HEK293T (cell line): ENCODE data around the gene ANKRD42.
"Not testable (repeated sequence)": the region's sequence is repeated elsewhere in the genome, so short reads cannot be mapped to it uniquely, and the experiment has no call there.

Experiments used
- CTCF ChIA-PET: fragments of 350-600 bp; formaldehyde crosslinking; extraction: SDS; loops from one replicate; lab custom pipeline; 2021; ENCODE audit warnings: antibody characterized with exemption, inconsistent platforms; lab: Yijun Ruan, JAX
- POLR2A ChIA-PET: fragments of 350-600 bp; formaldehyde crosslinking; extraction: SDS; loops from one replicate; lab custom pipeline; 2020; ENCODE audit warnings: antibody characterized with exemption, inconsistent platforms; lab: Yijun Ruan, JAX
- DNase-seq: peaks from one replicate; pipeline ENCODE4 v3.0.0; 2012; ENCODE audit warnings: mixed read lengths; ENCODE audit errors: extremely low spot score
- ARNT ChIP-seq: fragments of 450-650 bp; IDR thresholded peaks from 2 replicates; pipeline ENCODE4 v1.6.1; 2017; ENCODE audit warnings: mild to moderate bottlenecking
- BHLHE40 ChIP-seq: fragments of 450-650 bp; IDR thresholded peaks from 2 replicates; pipeline ENCODE4 v1.6.1; 2016; ENCODE audit warnings: mild to moderate bottlenecking, moderate library complexity, borderline replicate concordance
- CTBP1 ChIP-seq: fragments of 450-650 bp; IDR thresholded peaks from 2 replicates; pipeline ENCODE4 v1.6.1; 2016; ENCODE audit warnings: borderline replicate concordance
- ELF4 ChIP-seq: fragments of 450-650 bp; IDR thresholded peaks from 2 replicates; pipeline ENCODE4 v1.6.1; 2017; ENCODE audit warnings: antibody characterized with exemption
- FOXA1 ChIP-seq: fragments of 450-650 bp; IDR thresholded peaks from 2 replicates; pipeline ENCODE4 v1.6.1; 2016; ENCODE audit warnings: mild to moderate bottlenecking
- FOXK2 ChIP-seq: fragments of 450-650 bp; IDR thresholded peaks from 2 replicates; pipeline ENCODE4 v1.6.1; 2016; ENCODE audit warnings: mild to moderate bottlenecking
- FOXM1 ChIP-seq: fragments of 450-650 bp; IDR thresholded peaks from 2 replicates; pipeline ENCODE4 v1.6.1; 2017; ENCODE audit warnings: mild to moderate bottlenecking, borderline replicate concordance
- HDGF ChIP-seq: fragments of 450-650 bp; IDR thresholded peaks from 2 replicates; pipeline ENCODE4 v1.6.1; 2017; ENCODE audit warnings: antibody characterized with exemption, borderline replicate concordance
- L3MBTL2 ChIP-seq: fragments of 450-650 bp; conservative IDR thresholded peaks from 2 replicates; pipeline ENCODE4 v1.6.1; 2016; ENCODE audit warnings: mild to moderate bottlenecking
- LEF1 ChIP-seq: fragments of 450-650 bp; IDR thresholded peaks from 2 replicates; pipeline ENCODE4 v1.6.1; 2017; ENCODE audit warnings: mild to moderate bottlenecking, borderline replicate concordance
- NFRKB ChIP-seq: fragments of 450-650 bp; IDR thresholded peaks from 2 replicates; pipeline ENCODE4 v1.6.1; 2016; ENCODE audit warnings: mild to moderate bottlenecking, moderate library complexity
- SP1 ChIP-seq: fragments of 450-650 bp; IDR thresholded peaks from 2 replicates; pipeline ENCODE4 v1.6.1; 2017
- SUZ12 ChIP-seq: fragments of 450-650 bp; IDR thresholded peaks from 2 replicates; pipeline ENCODE4 v1.6.1; 2016; ENCODE audit warnings: mild to moderate bottlenecking
- TARDBP ChIP-seq: fragments of 450-650 bp; IDR thresholded peaks from 2 replicates; pipeline ENCODE4 v1.6.1; 2016
- ZNF384 ChIP-seq: fragments of 450-650 bp; IDR thresholded peaks from 2 replicates; pipeline ENCODE4 v1.6.1; 2016
- TF ChIP-seq, protein P1 (sequence below): fragments of 450-650 bp; IDR thresholded peaks from 2 replicates; pipeline ENCODE4 v1.6.1; 2016

Gene ANKRD42

DNA sequence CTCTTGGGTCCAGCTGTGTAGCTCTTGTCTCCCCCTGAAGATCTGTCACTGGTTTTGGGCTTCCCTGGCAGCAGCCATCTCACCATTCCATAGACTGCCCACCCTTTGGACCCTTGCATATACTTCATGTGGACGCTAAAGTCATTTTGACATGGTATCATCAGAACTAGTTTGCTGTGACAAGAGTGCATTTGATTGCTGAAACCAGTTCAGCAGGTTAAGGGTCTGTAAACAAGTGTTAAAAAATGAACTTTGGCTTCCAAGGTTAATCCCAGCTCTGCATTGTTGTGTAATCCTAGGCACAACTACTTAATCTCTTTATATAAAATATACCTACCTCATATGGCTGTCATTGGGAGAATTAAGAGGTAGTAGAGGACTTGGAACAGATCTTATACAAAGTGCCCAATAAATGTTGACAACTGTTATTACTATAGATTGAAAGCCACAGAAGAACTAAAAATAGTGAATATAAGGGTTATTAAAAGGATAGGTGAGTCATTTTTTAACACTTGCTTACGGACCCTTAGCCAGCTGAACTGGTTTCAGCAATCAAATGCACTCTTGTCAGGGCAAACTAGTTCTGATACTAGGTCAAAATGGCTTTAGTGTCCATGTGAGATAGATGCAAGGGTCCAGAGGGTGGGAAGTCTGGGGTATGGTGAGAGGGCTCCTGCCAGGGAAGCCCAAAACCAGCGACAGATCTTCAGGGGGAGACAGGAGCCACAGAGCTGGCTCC is 63.3 kb downstream of the ANKRD42 start:
- no peak for TF ChIP-seq NFRKB
- TF ChIP-seq FOXK2 = no peak
- no peak for TF ChIP-seq FOXA1
- no peak for TF ChIP-seq ELF4
- no peak for TF ChIP-seq FOXM1
- no peak for TF ChIP-seq TARDBP
- no peak for TF ChIP-seq CTBP1
- TF ChIP-seq, protein P1, sequence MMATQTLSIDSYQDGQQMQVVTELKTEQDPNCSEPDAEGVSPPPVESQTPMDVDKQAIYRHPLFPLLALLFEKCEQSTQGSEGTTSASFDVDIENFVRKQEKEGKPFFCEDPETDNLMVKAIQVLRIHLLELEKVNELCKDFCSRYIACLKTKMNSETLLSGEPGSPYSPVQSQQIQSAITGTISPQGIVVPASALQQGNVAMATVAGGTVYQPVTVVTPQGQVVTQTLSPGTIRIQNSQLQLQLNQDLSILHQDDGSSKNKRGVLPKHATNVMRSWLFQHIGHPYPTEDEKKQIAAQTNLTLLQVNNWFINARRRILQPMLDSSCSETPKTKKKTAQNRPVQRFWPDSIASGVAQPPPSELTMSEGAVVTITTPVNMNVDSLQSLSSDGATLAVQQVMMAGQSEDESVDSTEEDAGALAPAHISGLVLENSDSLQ = no peak
- no peak for TF ChIP-seq L3MBTL2
- TF ChIP-seq SUZ12 = no peak
- TF ChIP-seq HDGF = no peak
- no peak for TF ChIP-seq BHLHE40
- TF ChIP-seq SP1 = no peak
- TF ChIP-seq ZNF384 = no peak
- TF ChIP-seq LEF1 = no peak
- TF ChIP-seq ARNT = no peak
- POLR2A ChIA-PET = no interaction called here
- CTCF ChIA-PET = no interaction called here
- DNase-seq = no peak

DNA sequence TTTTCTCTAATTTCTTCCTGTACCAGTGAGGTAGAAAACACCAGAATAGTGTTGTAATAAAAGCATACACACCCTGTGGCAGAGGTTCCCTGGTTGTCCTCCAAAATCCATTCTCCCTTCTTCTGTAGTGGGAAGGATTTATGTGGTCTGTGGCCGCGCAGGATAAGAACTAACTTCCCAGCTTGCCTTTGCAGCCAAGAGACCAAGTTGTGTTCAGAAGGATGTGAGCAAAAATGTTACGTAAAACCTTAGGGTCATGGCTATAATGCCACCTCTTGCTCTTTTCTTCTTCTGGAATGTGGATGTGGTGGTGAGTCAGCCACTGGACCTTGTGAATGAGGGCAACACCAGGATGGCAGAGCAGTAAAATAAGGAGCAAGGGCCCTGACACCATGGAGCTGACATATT is 64.3 kb downstream of the ANKRD42 start:
- DNase-seq = no peak
- ChIA-PET CTCF (no interaction called here), POLR2A (no interaction called here)
- TF ChIP-seq L3MBTL2 = no peak
- TF ChIP-seq FOXA1 = no peak

DNA sequence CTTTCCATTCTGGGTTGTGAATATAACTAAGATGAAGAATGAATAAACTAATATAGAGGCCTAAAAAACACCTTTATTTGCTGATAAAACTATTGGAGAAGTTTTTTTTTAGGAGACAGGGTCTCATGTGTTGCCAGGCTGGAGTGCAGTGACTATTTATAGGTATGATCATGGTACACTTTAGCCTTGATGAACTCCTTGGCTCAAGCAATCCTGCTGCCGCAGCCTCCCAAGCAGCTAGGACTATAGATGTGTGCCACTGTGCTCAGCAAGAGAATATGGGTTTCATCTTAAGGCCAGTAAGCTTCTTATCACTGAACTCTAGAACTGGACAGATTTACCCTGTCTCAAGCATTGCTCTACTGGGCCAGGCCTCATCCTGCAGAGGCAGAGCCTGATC is 66.0 kb downstream of the ANKRD42 start:
- DNase-seq = no peak
- CTCF ChIA-PET = no interaction called here
- TF ChIP-seq FOXM1 = no peak
- no peak for TF ChIP-seq CTBP1
- no peak for TF ChIP-seq L3MBTL2
- TF ChIP-seq, protein P1 = no peak
- no peak for TF ChIP-seq ARNT
- POLR2A ChIA-PET = no interaction called here

DNA sequence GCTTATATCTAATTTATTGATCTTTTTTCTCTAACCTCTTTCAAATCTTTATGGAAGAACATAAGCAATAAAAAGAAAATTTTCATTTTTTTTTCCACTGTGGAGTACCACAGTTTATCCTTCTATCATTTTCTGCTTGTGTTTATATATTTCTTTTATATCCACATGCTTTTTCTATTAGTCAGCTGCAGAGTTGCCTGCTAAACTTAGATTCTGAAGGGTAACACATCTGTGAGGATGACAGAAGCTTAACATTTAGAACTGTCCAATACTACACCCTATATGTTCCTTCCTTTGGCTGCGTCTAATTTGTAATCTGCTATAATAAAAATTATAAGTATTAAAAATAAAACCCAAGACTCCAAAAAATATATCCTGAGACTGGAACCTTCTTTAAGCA is 71.8 kb downstream of the ANKRD42 start:
- ChIA-PET CTCF (no interaction called here), POLR2A (no interaction called here)
- no peak for DNase-seq
- TF ChIP-seq ELF4 (no peak), SP1 (no peak), TARDBP (no peak), HDGF (no peak), BHLHE40 (no peak), L3MBTL2 (no peak), LEF1 (no peak), NFRKB (no peak), FOXM1 (no peak), FOXA1 (no peak), ZNF384 (no peak), FOXK2 (no peak), ARNT (no peak), CTBP1 (no peak)

DNA sequence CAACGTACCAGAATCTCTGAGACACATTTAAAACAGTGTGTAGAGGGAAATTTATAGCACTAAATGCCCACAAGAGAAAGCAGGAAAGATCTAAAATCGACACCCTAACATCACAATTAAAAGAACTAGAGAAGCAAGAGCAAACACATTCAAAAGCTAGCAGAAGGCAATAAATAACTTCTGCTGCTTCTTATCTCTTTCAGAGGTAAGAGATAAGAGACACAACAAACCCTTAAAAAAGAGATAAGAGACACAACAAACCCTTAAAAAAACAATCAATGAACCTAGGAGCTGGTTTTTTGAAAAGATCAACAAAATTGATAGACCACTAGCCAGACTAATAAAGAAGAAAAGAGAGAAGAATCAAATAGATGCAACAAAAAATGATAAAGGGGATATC is 75.6 kb downstream of the ANKRD42 start:
- POLR2A ChIA-PET, CTCF ChIA-PET, DNase-seq: not testable (repeated sequence)

DNA sequence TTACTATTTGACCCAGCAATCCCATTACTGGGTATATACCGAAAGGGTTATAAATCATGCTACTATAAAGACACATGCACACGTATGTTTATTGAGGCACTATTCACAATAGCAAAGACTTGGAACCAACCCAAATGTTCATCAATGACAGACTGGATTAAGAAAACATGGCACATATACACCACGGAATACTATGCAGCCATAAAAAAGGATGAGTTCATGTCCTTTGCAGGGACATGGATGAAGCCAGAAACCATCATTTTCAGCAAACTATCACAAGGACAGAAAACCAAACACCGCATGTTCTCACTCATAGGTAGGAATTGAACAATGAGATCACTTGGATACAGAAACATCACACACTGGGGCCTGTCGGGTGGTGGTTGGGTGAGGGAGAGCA is 78.2 kb downstream of the ANKRD42 start:
- DNase-seq, CTCF ChIA-PET, POLR2A ChIA-PET: not testable (repeated sequence)

DNA sequence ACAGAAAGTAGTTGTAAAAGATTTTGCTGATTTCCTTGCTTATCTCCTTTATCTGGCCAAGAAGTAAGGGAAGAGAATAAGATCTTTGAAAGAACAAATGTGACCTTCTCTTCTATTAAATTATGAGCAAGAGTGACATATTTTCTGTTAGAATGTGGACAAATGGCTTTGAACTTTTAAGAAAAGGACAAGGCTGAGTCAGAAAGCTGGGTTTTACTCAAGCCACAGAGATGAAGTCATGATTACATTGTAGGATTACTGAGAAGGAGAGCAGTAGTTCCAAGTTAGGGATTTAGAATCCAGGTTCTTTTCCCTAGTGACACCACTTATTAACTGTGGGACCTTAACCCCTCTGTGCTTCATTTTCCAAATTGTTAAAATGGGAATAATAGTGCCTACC is 79.1 kb downstream of the ANKRD42 start:
- no peak for TF ChIP-seq FOXK2
- no peak for TF ChIP-seq SP1
- no peak for TF ChIP-seq SUZ12
- TF ChIP-seq, protein P1 = no peak
- no peak for TF ChIP-seq L3MBTL2
- TF ChIP-seq TARDBP = no peak
- TF ChIP-seq FOXA1 = no peak
- TF ChIP-seq FOXM1 = no peak
- ChIA-PET CTCF (no interaction called here), POLR2A (interaction anchor here (2.1 kb wide), 1 partner anchor 13 kb away, joined by 7 read pairs; the partner anchor contains the start of gene CCDC90B)
- DNase-seq = no peak
